ENCODE data around the gene LDLRAD4.

DNA sequence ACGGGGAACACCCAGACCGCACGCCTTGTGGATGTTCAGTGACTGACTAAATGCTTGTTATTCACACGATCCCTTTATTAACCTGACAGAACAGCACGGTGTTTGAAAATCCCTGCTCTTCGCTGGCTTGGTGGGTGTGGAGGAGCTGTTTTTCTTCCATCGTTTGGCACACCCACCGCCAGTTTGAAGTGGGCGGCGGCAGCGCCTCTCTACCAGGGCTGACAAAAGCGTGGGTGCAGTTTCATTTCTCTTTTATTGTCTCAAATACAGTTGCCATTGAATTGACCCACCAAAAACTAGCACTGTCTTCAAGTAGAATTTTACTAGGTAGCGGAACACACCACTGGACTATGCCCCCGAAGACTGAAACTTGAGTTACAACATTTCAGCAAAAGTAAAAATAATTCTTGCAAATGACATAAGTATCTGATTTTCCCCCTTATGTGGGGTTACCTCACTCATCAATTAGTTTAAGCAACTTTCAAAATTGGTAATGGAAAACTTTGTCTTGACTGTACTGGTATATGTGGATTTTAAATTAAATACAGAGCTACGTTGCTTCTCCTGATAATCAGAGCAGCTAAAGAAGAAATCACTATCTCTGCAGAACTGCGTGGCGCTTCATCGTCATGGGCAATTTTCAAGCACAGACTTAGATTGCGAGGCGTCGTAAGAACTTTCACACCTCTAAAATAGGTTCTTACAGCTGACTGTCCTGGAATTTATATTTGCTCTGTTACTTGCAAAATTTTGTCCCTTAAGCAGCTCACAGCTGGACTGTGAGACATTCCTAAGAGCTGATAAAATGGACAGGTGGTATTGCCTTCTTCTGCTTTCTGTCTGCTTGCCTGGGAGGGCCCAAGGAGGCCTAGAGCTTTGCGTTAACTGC lies 60.9 kb downstream of the LDLRAD4 start:
- TF ChIP-seq EZH2 (IDR thresholded peaks at IDR 0.05; ENCODE audit: borderline replicate concordance, insufficient read depth, low read depth, low read length, poor library complexity, severe bottlenecking), result no peak
- TF ChIP-seq, protein P1, sequence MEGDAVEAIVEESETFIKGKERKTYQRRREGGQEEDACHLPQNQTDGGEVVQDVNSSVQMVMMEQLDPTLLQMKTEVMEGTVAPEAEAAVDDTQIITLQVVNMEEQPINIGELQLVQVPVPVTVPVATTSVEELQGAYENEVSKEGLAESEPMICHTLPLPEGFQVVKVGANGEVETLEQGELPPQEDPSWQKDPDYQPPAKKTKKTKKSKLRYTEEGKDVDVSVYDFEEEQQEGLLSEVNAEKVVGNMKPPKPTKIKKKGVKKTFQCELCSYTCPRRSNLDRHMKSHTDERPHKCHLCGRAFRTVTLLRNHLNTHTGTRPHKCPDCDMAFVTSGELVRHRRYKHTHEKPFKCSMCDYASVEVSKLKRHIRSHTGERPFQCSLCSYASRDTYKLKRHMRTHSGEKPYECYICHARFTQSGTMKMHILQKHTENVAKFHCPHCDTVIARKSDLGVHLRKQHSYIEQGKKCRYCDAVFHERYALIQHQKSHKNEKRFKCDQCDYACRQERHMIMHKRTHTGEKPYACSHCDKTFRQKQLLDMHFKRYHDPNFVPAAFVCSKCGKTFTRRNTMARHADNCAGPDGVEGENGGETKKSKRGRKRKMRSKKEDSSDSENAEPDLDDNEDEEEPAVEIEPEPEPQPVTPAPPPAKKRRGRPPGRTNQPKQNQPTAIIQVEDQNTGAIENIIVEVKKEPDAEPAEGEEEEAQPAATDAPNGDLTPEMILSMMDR (IDR thresholded peaks at IDR 0.05), result no peak
